Measurements from ENCODE around the gene GATB.

GATB gene

GRCh38 chr4:151643564-151643963, 117.2 kb downstream of the GATB start:
- no peak for ATAC-seq

- no peak for ATAC-seq
Measured at GRCh38 chr4:151641983-151642382, 118.8 kb downstream of the GATB start.

GRCh38 chr4:151641167-151641566, 119.6 kb downstream of the GATB start:
- ATAC-seq, result no peak

- no peak for ATAC-seq
Measured at GRCh38 chr4:151640381-151640780, 120.4 kb downstream of the GATB start.

GRCh38 chr4:151638295-151638858, 122.4 kb downstream of the GATB start:
- no peak for ATAC-seq

- ATAC-seq, result no peak
Measured at GRCh38 chr4:151631349-151631748, 129.5 kb downstream of the GATB start.

- ATAC-seq, result no peak
Measured at GRCh38 chr4:151629097-151629783, 131.6 kb downstream of the GATB start.

GRCh38 chr4:151628001-151628608, 132.7 kb downstream of the GATB start:
- no peak for ATAC-seq

- ATAC-seq, result no peak
Measured at GRCh38 chr4:151627491-151627890, 133.3 kb downstream of the GATB start.

GRCh38 chr4:151626751-151627150, 134.1 kb downstream of the GATB start:
- no peak for ATAC-seq

GRCh38 chr4:151626228-151626627, 134.6 kb downstream of the GATB start:
- no peak for ATAC-seq

- no peak for ATAC-seq
Measured at GRCh38 chr4:151624626-151625565, 135.9 kb downstream of the GATB start.

All from activated CD4-positive, CD25-positive, alpha-beta regulatory T cell treated with anti-CD3 and anti-CD28 coated beads, Interleukin-2, amount 50 U/mL, for 24 hours (primary cell).